Measurements from ENCODE around the gene MCRIP1. TPM values are rescaled to one million over a fixed set of nuclear protein-coding genes. Genes with fewer than 3 reads are reported as not detected.

MCRIP1 gene
- total and polyA plus RNA-seq, 2 of the 13 experiments (the other 11 are each of a cell fraction or from before 2014, with no cell fraction given), result 79.7 to 84.9 TPM

- TF ChIP-seq ZBTB10 (CRISPR knock-in tag; IDR thresholded peaks at IDR 0.05; ENCODE audit: borderline replicate concordance), result no peak; the same call in 1 of the 2 replicates
- TF ChIP-seq GZF1 (CRISPR knock-in tag; IDR thresholded peaks at IDR 0.05), result no peak
- no peak for TF ChIP-seq ZNF781 (CRISPR knock-in tag; IDR thresholded peaks at IDR 0.05; ENCODE audit: borderline replicate concordance, not compliant biosample characterization)
- TF ChIP-seq FOXJ3 (CRISPR knock-in tag; IDR thresholded peaks at IDR 0.05; ENCODE audit: borderline replicate concordance), result no peak; the same call in 1 of the 2 replicates
- peak; percentile 63; the same call in 1 of the 2 replicates for TF ChIP-seq RFXANK (CRISPR knock-in tag; IDR thresholded peaks at IDR 0.05)
- TF ChIP-seq YY1 (IDR thresholded peaks at IDR 0.05; ENCODE audit: insufficient read depth, insufficient replicate concordance, low read depth, low read length), result peak; percentile 81
- peak; percentile 88 for TF ChIP-seq SNAPC2 (CRISPR knock-in tag; IDR thresholded peaks at IDR 0.05)
- TF ChIP-seq KLF15 (CRISPR knock-in tag; IDR thresholded peaks at IDR 0.05; ENCODE audit: borderline replicate concordance), result peak; percentile 94
- TF ChIP-seq RAD21 (CRISPR knock-in tag; IDR thresholded peaks at IDR 0.05), result peak; percentile 46
- peak; percentile 91 for TF ChIP-seq NR2F6 (IDR thresholded peaks at IDR 0.05)
- TF ChIP-seq NR2F6 (CRISPR knock-in tag; IDR thresholded peaks at IDR 0.05), result peak; percentile 92
- TF ChIP-seq HNF4G (IDR thresholded peaks at IDR 0.05; ENCODE audit: borderline replicate concordance, low read depth, low read length), result peak; percentile 98
- peak; percentile 93 for TF ChIP-seq HNF4G (CRISPR knock-in tag; IDR thresholded peaks at IDR 0.05; ENCODE audit: borderline replicate concordance, low read depth)
- TF ChIP-seq STAT5B (CRISPR knock-in tag; IDR thresholded peaks at IDR 0.05), result 0 out of 2 replicates have a peak, but pooled peaks have one; percentile 20
- TF ChIP-seq REST (IDR thresholded peaks at IDR 0.05; ENCODE audit: borderline replicate concordance in 1 of 2, low read depth in 1 of 2, low read length in 2 of 2), result peak in 1 of 2 experiments; percentile 13; a peak in 1 of 4 replicates
- peak; percentile 68 for TF ChIP-seq ZNF770 (CRISPR knock-in tag; IDR thresholded peaks at IDR 0.05)
- TF ChIP-seq IRF2 (CRISPR knock-in tag; IDR thresholded peaks at IDR 0.05), result 0 out of 2 replicates have a peak, but pooled peaks have one; percentile 43
- no peak for TF ChIP-seq RFX1 (IDR thresholded peaks at IDR 0.05)
- peak; percentile 87 for TF ChIP-seq THAP11 (CRISPR knock-in tag; IDR thresholded peaks at IDR 0.05)
- peak; percentile 50; the same call in 1 of the 2 replicates for TF ChIP-seq MTF1 (CRISPR knock-in tag; IDR thresholded peaks at IDR 0.05)
- peak; percentile 51 for TF ChIP-seq MLX (CRISPR knock-in tag; IDR thresholded peaks at IDR 0.05)
- TF ChIP-seq EZH2 (conservative IDR thresholded peaks at IDR 0.05; ENCODE audit: low read depth, low read length), result no peak
These were observed at the start of gene MCRIP1 (continued) for GRCh38 chr17:81833160-81833920.
